C4-2B (cell line): ENCODE results near the gene DPM2.

Experiments
- CTCF ChIP-seq: fragments of 450-650 bp; conservative IDR thresholded peaks from 2 replicates; pipeline ENCODE4 v1.5.1; 2017; ENCODE audit warnings: mild to moderate bottlenecking
- ZFX ChIP-seq: fragments of 450-650 bp; IDR thresholded peaks from 2 replicates; pipeline ENCODE4 v1.6.1; 2017

GRCh38 chr9:127919253-127919815, 18.3 kb downstream of the DPM2 start:
- TF ChIP-seq CTCF, result no peak
- no peak for TF ChIP-seq ZFX
